ENCODE data around the gene ATP10A.

The ATP10A gene

GRCh38 chr15:25785641-25786025 lies 77.5 kb downstream of the ATP10A start:
- Histone ChIP-seq H2AK5ac (ENCODE audit: low read length) (no peak overlapping the region), H2AFZ (ENCODE audit: insufficient read depth, low read length, poor library complexity) (no peak overlapping the region), H3K9me3 (ENCODE audit: insufficient read depth, low read depth, low read length) (no peaks in the 10 kb centered on the region), H2BK12ac (ENCODE audit: low read length) (no peak overlapping the region), H4K8ac (ENCODE audit: low read depth, low read length) (no peak overlapping the region), H3K36me3 (ENCODE audit: control insufficient read depth in 1 of 2, insufficient read depth in 2 of 2, low read length in 2 of 2) (no peaks in the 10 kb centered on the region), H3K27ac (ENCODE audit: low read depth, low read length) (no peak overlapping the region), H3K79me1 (ENCODE audit: low read length) (no peaks in the 10 kb centered on the region), H3K27me3 (ENCODE audit: insufficient read depth, low read length) (no peaks in the 10 kb centered on the region), H3K4ac (ENCODE audit: low read depth, low read length) (no peak overlapping the region), H3K79me2 (ENCODE audit: control insufficient read depth, insufficient read depth, low read length, poor library complexity) (no peaks in the 10 kb centered on the region), H3K18ac (ENCODE audit: low read length) (no peak overlapping the region), H3K9ac (ENCODE audit: low read length) (no peak overlapping the region), H3K4me1 (ENCODE audit: control insufficient read depth in 1 of 2, insufficient read depth in 2 of 2, low read length in 2 of 2) (no peaks in the 10 kb centered on the region), H3K23ac (ENCODE audit: low read length) (no peak overlapping the region), H3K14ac (ENCODE audit: low read length) (no peak overlapping the region), H3K4me3 (ENCODE audit: low read depth, low read length) (no peak overlapping the region), H4K12ac (ENCODE audit: low read depth, low read length) (no peak overlapping the region), H2BK120ac (ENCODE audit: insufficient read depth, low read length, poor library complexity) (no peak overlapping the region), H4K91ac (ENCODE audit: low read depth, low read length) (no peak overlapping the region), H3K4me2 (ENCODE audit: low read length) (no peak overlapping the region), H2BK5ac (ENCODE audit: low read depth, low read length, poor library complexity) (no peak overlapping the region)
- no peak for DNase-seq
- WGBS (ENCODE audit: extremely low coverage, insufficient coverage, insufficient read length) = no CpG with 5 or more reads among the region's 9 CpGs

DNA sequence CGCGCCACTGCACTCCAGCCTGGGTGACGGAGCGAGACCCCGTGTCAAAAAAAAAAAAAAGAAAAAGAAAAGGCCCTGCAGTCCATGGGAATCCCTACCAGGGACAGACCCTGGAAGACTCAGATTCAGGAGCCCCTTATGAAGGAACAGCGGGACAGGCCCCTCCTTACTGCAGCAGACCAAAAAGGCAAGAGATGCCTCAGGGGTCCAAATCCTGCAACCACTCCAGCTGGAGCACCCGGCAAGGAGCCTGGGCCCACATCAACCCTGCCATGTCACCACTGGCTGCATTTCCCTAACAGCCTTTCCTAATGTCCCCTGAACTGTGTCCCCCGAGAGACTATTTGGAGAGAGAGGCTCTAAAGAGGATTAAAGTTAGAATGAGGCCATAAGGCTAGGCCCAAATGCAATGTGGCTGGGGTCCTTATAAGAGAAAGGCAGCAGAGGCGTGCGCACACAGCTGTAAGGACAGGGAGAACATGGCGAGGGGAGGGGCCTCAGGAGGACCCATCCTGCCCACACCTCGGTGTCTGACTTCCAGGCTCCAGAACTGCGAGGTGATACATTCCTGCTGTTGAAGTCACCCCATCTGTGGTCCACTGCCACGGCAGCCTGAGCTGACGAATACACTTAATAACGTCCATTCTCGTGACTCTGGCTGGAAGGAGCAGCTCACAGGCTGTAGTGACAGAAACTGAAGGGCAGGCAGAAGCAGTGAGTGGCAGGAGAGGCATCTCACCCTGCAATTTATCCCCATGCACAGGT lies 78.1 kb downstream of the ATP10A start:
- WGBS (ENCODE audit: extremely low coverage, insufficient coverage, insufficient read length) = no CpG with 5 or more reads among the region's 17 CpGs
- Histone ChIP-seq H2BK5ac (ENCODE audit: low read depth, low read length, poor library complexity) (no peak overlapping the region), H3K18ac (ENCODE audit: low read length) (no peak overlapping the region), H4K12ac (ENCODE audit: low read depth, low read length) (no peak overlapping the region), H3K4me3 (ENCODE audit: low read depth, low read length) (no peak overlapping the region), H2AK5ac (ENCODE audit: low read length) (no peak overlapping the region), H2BK120ac (ENCODE audit: insufficient read depth, low read length, poor library complexity) (no peak overlapping the region), H3K27ac (ENCODE audit: low read depth, low read length) (no peak overlapping the region), H2AFZ (ENCODE audit: insufficient read depth, low read length, poor library complexity) (no peak overlapping the region), H3K9me3 (ENCODE audit: insufficient read depth, low read depth, low read length) (no peaks in the 10 kb centered on the region), H3K9ac (ENCODE audit: low read length) (no peak overlapping the region), H3K36me3 (ENCODE audit: control insufficient read depth in 1 of 2, insufficient read depth in 2 of 2, low read length in 2 of 2) (no peaks in the 10 kb centered on the region), H3K4me1 (ENCODE audit: control insufficient read depth in 1 of 2, insufficient read depth in 2 of 2, low read length in 2 of 2) (no peaks in the 10 kb centered on the region), H3K79me2 (ENCODE audit: control insufficient read depth, insufficient read depth, low read length, poor library complexity) (no peaks in the 10 kb centered on the region), H3K79me1 (ENCODE audit: low read length) (no peaks in the 10 kb centered on the region), H3K4ac (ENCODE audit: low read depth, low read length) (no peak overlapping the region), H3K27me3 (ENCODE audit: insufficient read depth, low read length) (no peaks in the 10 kb centered on the region), H3K23ac (ENCODE audit: low read length) (no peak overlapping the region), H3K4me2 (ENCODE audit: low read length) (no peak overlapping the region), H3K14ac (ENCODE audit: low read length) (no peak overlapping the region), H4K91ac (ENCODE audit: low read depth, low read length) (no peak overlapping the region), H2BK12ac (ENCODE audit: low read length) (no peak overlapping the region), H4K8ac (ENCODE audit: low read depth, low read length) (no peak overlapping the region)
- DNase-seq = no peak

DNA sequence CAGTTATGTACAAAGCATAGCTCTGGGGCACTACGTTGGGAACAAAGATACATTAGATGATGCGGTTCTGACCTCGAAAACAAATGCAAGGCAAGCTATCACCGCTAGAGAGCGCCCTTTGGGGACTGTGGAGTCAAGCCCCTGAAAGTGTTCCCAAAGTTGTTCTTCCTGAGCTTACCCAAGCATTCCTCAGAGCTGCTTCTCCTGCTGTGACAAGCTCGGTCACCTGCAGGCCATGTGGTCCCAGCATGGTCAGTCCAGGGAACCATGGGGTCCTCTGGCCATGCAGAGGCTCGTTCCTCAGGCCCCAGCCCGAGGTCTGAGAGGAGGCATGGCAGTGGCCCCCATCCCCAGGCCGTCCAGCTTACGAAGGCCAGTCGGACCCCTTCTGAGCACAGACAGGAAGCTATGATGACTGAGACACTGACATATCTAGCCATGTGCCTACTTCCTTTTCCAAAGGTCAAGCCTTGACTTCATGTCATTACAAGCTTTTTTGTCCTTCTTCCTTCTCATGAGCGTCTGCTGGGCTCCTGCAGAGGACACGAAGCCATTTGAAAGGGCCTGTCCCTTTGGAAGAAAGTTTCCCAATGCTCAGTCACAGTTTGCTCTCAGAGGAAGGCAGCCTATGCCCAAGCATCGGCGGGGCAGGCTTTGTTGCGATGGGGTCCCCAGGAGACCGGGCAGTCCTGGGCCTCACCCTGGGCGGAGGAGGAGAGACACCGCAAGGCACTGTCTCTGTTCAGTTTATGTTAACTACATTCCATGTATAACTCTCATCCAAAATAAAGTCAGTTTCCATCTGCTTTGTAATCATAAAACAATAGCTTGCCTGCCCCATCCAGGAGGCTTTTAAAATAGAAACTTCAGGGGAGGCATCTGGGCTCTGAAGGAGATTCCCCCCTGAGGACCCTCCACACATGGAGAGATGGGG lies 79.3 kb downstream of the ATP10A start:
- Histone ChIP-seq H3K9me3 (ENCODE audit: insufficient read depth, low read depth, low read length) (no peaks in the 10 kb centered on the region), H3K79me1 (ENCODE audit: low read length) (no peaks in the 10 kb centered on the region), H2BK120ac (ENCODE audit: insufficient read depth, low read length, poor library complexity) (no peak overlapping the region), H2AFZ (ENCODE audit: insufficient read depth, low read length, poor library complexity) (no peak overlapping the region), H3K4ac (ENCODE audit: low read depth, low read length) (no peak overlapping the region), H3K14ac (ENCODE audit: low read length) (no peak overlapping the region), H3K23ac (ENCODE audit: low read length) (no peak overlapping the region), H3K79me2 (ENCODE audit: control insufficient read depth, insufficient read depth, low read length, poor library complexity) (no peaks in the 10 kb centered on the region), H3K36me3 (ENCODE audit: control insufficient read depth in 1 of 2, insufficient read depth in 2 of 2, low read length in 2 of 2) (no peaks in the 10 kb centered on the region), H3K4me2 (ENCODE audit: low read length) (no peak overlapping the region), H3K18ac (ENCODE audit: low read length) (no peak overlapping the region), H3K9ac (ENCODE audit: low read length) (no peak overlapping the region), H4K8ac (ENCODE audit: low read depth, low read length) (no peak overlapping the region), H4K12ac (ENCODE audit: low read depth, low read length) (no peak overlapping the region), H3K4me1 (ENCODE audit: control insufficient read depth in 1 of 2, insufficient read depth in 2 of 2, low read length in 2 of 2) (no peaks in the 10 kb centered on the region), H3K4me3 (ENCODE audit: low read depth, low read length) (no peak overlapping the region), H2BK12ac (ENCODE audit: low read length) (no peak overlapping the region), H2BK5ac (ENCODE audit: low read depth, low read length, poor library complexity) (no peak overlapping the region), H3K27me3 (ENCODE audit: insufficient read depth, low read length) (no peaks in the 10 kb centered on the region), H4K91ac (ENCODE audit: low read depth, low read length) (no peak overlapping the region), H3K27ac (ENCODE audit: low read depth, low read length) (no peak overlapping the region), H2AK5ac (ENCODE audit: low read length) (no peak overlapping the region)
- no CpG with 5 or more reads among the region's 19 CpGs for WGBS (ENCODE audit: extremely low coverage, insufficient coverage, insufficient read length)
- no peak for DNase-seq

DNA sequence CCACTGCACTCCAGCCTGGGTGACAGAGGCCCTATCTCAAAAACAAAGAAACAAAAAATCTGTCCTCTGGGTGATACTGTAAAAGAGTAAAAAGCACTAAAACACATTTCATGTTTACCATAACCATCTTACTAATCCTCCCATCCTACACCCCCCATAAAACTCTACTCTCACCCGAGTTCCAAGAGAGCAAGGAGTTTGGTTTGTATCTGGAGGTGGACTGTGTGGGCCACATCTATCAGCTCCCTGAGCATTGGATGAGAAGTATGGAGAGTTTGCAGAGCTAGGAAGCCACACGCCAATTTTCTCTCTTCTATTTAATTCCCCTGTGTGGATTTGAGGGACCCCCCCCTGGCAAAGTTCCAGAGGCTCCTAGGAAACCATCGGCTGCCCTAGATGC lies 80.0 kb downstream of the ATP10A start:
- no peak overlapping the region for H3K9ac ChIP-seq (ENCODE audit: low read length)
- H3K36me3 ChIP-seq (ENCODE audit: control insufficient read depth in 1 of 2, insufficient read depth in 2 of 2, low read length in 2 of 2) = no peaks in the 10 kb centered on the region
- no peaks in the 10 kb centered on the region for H3K79me1 ChIP-seq (ENCODE audit: low read length)
- H2AFZ ChIP-seq (ENCODE audit: insufficient read depth, low read length, poor library complexity) = no peak overlapping the region
- H3K79me2 ChIP-seq (ENCODE audit: control insufficient read depth, insufficient read depth, low read length, poor library complexity) = no peaks in the 10 kb centered on the region
- H3K4me2 ChIP-seq (ENCODE audit: low read length) = no peak overlapping the region
- H4K12ac ChIP-seq (ENCODE audit: low read depth, low read length) = no peak overlapping the region
- no peak overlapping the region for H3K4ac ChIP-seq (ENCODE audit: low read depth, low read length)
- H4K8ac ChIP-seq (ENCODE audit: low read depth, low read length) = no peak overlapping the region
- DNase-seq = no peak
- H3K27ac ChIP-seq (ENCODE audit: low read depth, low read length) = no peak overlapping the region
- H3K4me3 ChIP-seq (ENCODE audit: low read depth, low read length) = no peak overlapping the region
- no peaks in the 10 kb centered on the region for H3K9me3 ChIP-seq (ENCODE audit: insufficient read depth, low read depth, low read length)
- no peak overlapping the region for H3K23ac ChIP-seq (ENCODE audit: low read length)
- H2BK12ac ChIP-seq (ENCODE audit: low read length) = no peak overlapping the region
- no peak overlapping the region for H2BK5ac ChIP-seq (ENCODE audit: low read depth, low read length, poor library complexity)
- no peaks in the 10 kb centered on the region for H3K4me1 ChIP-seq (ENCODE audit: control insufficient read depth in 1 of 2, insufficient read depth in 2 of 2, low read length in 2 of 2)
- no peaks in the 10 kb centered on the region for H3K27me3 ChIP-seq (ENCODE audit: insufficient read depth, low read length)
- no peak overlapping the region for H3K18ac ChIP-seq (ENCODE audit: low read length)
- 100% methylated on average over 1 of the region's 3 CpGs for WGBS (ENCODE audit: extremely low coverage, insufficient coverage, insufficient read length)
- H3K14ac ChIP-seq (ENCODE audit: low read length) = no peak overlapping the region
- H2AK5ac ChIP-seq (ENCODE audit: low read length) = no peak overlapping the region
- H2BK120ac ChIP-seq (ENCODE audit: insufficient read depth, low read length, poor library complexity) = no peak overlapping the region
- no peak overlapping the region for H4K91ac ChIP-seq (ENCODE audit: low read depth, low read length)
